ENCODE measurements around the gene SPOPL. TPM values are rescaled to one million over a fixed set of nuclear protein-coding genes. Genes with fewer than 3 reads are reported as not detected.

The SPOPL gene
- total and polyA plus RNA-seq, 10 of the 15 experiments (the other 5 are each of a cell fraction or from before 2014, with no cell fraction given): 4.0 to 25.0 (median 11.5) TPM

DNA sequence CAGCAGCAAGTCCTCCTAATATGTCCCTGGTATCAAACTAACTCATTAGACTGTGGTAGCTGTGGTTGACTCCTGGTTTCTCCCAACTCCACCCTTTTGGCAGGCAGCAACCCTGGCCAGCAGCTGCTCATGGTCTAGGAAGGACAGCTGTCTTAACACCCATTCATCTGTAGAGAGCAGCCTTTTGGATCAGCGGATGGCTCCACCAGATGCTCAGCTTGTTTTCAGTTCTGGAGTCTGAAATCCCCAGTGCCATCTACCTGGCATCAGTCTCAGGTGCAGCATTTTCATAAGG, 100.5 kb downstream of the SPOPL start (continued):
- TF ChIP-seq, protein P1, sequence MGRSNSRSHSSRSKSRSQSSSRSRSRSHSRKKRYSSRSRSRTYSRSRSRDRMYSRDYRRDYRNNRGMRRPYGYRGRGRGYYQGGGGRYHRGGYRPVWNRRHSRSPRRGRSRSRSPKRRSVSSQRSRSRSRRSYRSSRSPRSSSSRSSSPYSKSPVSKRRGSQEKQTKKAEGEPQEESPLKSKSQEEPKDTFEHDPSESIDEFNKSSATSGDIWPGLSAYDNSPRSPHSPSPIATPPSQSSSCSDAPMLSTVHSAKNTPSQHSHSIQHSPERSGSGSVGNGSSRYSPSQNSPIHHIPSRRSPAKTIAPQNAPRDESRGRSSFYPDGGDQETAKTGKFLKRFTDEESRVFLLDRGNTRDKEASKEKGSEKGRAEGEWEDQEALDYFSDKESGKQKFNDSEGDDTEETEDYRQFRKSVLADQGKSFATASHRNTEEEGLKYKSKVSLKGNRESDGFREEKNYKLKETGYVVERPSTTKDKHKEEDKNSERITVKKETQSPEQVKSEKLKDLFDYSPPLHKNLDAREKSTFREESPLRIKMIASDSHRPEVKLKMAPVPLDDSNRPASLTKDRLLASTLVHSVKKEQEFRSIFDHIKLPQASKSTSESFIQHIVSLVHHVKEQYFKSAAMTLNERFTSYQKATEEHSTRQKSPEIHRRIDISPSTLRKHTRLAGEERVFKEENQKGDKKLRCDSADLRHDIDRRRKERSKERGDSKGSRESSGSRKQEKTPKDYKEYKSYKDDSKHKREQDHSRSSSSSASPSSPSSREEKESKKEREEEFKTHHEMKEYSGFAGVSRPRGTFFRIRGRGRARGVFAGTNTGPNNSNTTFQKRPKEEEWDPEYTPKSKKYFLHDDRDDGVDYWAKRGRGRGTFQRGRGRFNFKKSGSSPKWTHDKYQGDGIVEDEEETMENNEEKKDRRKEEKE (IDR thresholded peaks at IDR 0.05): no peak
- TF ChIP-seq YY1 (IDR thresholded peaks at IDR 0.05; ENCODE audit: low read depth, low read length) (no peak), ZNF274 (IDR thresholded peaks at IDR 0.05; ENCODE audit: insufficient read depth, insufficient read length) (no peak), EGR1 (IDR thresholded peaks at IDR 0.05; ENCODE audit: borderline replicate concordance in 1 of 2, low read depth in 2 of 2, low read length in 2 of 2) (no peak)
- TF ChIP-seq, protein P2, sequence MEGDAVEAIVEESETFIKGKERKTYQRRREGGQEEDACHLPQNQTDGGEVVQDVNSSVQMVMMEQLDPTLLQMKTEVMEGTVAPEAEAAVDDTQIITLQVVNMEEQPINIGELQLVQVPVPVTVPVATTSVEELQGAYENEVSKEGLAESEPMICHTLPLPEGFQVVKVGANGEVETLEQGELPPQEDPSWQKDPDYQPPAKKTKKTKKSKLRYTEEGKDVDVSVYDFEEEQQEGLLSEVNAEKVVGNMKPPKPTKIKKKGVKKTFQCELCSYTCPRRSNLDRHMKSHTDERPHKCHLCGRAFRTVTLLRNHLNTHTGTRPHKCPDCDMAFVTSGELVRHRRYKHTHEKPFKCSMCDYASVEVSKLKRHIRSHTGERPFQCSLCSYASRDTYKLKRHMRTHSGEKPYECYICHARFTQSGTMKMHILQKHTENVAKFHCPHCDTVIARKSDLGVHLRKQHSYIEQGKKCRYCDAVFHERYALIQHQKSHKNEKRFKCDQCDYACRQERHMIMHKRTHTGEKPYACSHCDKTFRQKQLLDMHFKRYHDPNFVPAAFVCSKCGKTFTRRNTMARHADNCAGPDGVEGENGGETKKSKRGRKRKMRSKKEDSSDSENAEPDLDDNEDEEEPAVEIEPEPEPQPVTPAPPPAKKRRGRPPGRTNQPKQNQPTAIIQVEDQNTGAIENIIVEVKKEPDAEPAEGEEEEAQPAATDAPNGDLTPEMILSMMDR (IDR thresholded peaks at IDR 0.05 in 2 of 3, conservative IDR thresholded peaks at IDR 0.05 in 1 of 3; ENCODE audit: control insufficient read depth in 2 of 3, extremely low read depth in 1 of 3, insufficient read depth in 1 of 3, low read depth in 3 of 3, low read length in 3 of 3): no peak
- TF ChIP-seq, protein P3, sequence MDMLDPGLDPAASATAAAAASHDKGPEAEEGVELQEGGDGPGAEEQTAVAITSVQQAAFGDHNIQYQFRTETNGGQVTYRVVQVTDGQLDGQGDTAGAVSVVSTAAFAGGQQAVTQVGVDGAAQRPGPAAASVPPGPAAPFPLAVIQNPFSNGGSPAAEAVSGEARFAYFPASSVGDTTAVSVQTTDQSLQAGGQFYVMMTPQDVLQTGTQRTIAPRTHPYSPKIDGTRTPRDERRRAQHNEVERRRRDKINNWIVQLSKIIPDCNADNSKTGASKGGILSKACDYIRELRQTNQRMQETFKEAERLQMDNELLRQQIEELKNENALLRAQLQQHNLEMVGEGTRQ (IDR thresholded peaks at IDR 0.05; ENCODE audit: borderline replicate concordance, low read depth, low read length): no peak

DNA sequence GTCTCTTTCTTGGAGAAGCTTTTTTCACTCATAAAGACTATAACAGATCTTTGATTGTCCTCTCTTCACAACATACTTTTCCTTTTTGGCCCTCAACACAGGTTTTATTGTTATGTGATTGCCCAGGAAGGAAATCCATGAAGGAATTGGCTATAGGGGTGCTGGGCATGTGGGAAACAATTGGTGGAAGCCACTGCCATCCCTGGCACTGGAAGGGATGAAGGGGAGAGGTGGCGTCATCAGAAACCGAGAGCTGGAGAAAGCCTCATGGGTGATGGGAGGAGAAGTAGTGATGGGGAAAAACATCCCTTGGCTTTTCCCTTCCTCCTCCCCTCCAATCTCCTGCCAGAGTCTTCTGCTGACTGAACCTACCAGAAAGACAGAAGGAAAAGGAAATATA, 106.2 kb downstream of the SPOPL start:
- ChIA-PET CTCF (interaction anchor here (1.0 kb wide), 2 partner anchors 55 to 85 kb away, joined by 3 read pairs; no protein-coding TSS in a partner anchor), POLR2A (no interaction called here), RAD21 (ENCODE audit: unreplicated experiment) (no interaction called here), SMC1A (ENCODE audit: uncharacterized antibody, unreplicated experiment) (no interaction called here)
- H2AFZ ChIP-seq (ENCODE audit: control insufficient read depth, low read depth, low read length): no peak overlapping the region
- H3K27ac ChIP-seq (ENCODE audit: control insufficient read depth, insufficient read depth): no peak overlapping the region
- intact Hi-C loops (cut with micrococcal nuclease; ENCODE audit: unreplicated experiment): no loop called here
- no peaks in the 10 kb centered on the region for H3K27me3 ChIP-seq (replicated peaks in 1 of 2; ENCODE audit: control insufficient read depth in 2 of 2, insufficient read depth in 2 of 2, low read length in 1 of 2)
- no peaks in the 10 kb centered on the region for H3K36me3 ChIP-seq (ENCODE audit: control insufficient read depth in 2 of 2, insufficient read depth in 2 of 2, low read length in 1 of 2)
- DNase-seq (ENCODE audit: low read depth, low spot score) (no peak), FAIRE-seq (no peak), ATAC-seq (no peak)
- no peak overlapping the region for H3K4me2 ChIP-seq (ENCODE audit: control insufficient read depth, insufficient read depth)
- BruUV-seq (replicated peaks): no TSS peak
- H3K4me1 ChIP-seq (ENCODE audit: control insufficient read depth, insufficient read depth, low read length): no peaks in the 10 kb centered on the region
- no peaks in the 10 kb centered on the region for H3K79me2 ChIP-seq (ENCODE audit: control insufficient read depth, insufficient read depth, low read length)
- in situ Hi-C loops (cut with MboI): no loop called here
- WGBS (ENCODE audit: insufficient coverage, insufficient replicate concordance, low lambda C conversion rate, missing lambda C conversion rate): 92% methylated on average over 2 of the region's 2 CpGs
- no peak overlapping the region for H3K9ac ChIP-seq (ENCODE audit: control insufficient read depth, insufficient read depth, low read length)
- H3K4me3 ChIP-seq: no peak overlapping the region
- H4K20me1 ChIP-seq (ENCODE audit: control insufficient read depth, insufficient read depth): no peaks in the 10 kb centered on the region
- H3K9me3 ChIP-seq (replicated peaks; ENCODE audit: control insufficient read depth, insufficient read depth, low read length): no peaks in the 10 kb centered on the region
- TF ChIP-seq, protein P4, sequence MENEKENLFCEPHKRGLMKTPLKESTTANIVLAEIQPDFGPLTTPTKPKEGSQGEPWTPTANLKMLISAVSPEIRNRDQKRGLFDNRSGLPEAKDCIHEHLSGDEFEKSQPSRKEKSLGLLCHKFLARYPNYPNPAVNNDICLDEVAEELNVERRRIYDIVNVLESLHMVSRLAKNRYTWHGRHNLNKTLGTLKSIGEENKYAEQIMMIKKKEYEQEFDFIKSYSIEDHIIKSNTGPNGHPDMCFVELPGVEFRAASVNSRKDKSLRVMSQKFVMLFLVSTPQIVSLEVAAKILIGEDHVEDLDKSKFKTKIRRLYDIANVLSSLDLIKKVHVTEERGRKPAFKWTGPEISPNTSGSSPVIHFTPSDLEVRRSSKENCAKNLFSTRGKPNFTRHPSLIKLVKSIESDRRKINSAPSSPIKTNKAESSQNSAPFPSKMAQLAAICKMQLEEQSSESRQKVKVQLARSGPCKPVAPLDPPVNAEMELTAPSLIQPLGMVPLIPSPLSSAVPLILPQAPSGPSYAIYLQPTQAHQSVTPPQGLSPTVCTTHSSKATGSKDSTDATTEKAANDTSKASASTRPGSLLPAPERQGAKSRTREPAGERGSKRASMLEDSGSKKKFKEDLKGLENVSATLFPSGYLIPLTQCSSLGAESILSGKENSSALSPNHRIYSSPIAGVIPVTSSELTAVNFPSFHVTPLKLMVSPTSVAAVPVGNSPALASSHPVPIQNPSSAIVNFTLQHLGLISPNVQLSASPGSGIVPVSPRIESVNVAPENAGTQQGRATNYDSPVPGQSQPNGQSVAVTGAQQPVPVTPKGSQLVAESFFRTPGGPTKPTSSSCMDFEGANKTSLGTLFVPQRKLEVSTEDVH (IDR thresholded peaks at IDR 0.05; ENCODE audit: low read depth, partially characterized antibody): no peak
- TF ChIP-seq MEF2B (IDR thresholded peaks at IDR 0.05; ENCODE audit: partially characterized antibody, poor library complexity, severe bottlenecking) (no peak), JUND (IDR thresholded peaks at IDR 0.05; ENCODE audit: low read depth, low read length) (no peak), RFX5 (IDR thresholded peaks at IDR 0.05; ENCODE audit: low read depth, low read length) (no peak), RAD51 (IDR thresholded peaks at IDR 0.05) (no peak), HDAC2 (IDR thresholded peaks at IDR 0.05) (no peak), FOS (IDR thresholded peaks at IDR 0.05; ENCODE audit: borderline replicate concordance, extremely low read depth, insufficient read length) (no peak), SUZ12 (IDR thresholded peaks at IDR 0.05; ENCODE audit: unreplicated experiment) (no peak), PAX5 (IDR thresholded peaks at IDR 0.05; ENCODE audit: borderline replicate concordance, low read depth, low read length) (no peak), TBL1XR1 (IDR thresholded peaks at IDR 0.05; ENCODE audit: low read depth, low read length) (no peak)
